Mammary epithelial cell (primary cell): ENCODE measurements around the gene CSNK2A2.

Experiments used
- EZH2 ChIP-seq: IDR thresholded peaks from 2 replicates; pipeline ENCODE4 v1.6.1; 2012; ENCODE audit warnings: low read length, inconsistent platforms, borderline replicate concordance
- TF ChIP-seq, protein P1 (sequence below), 2 donors: IDR thresholded peaks in 1 of 2; conservative IDR thresholded peaks in 1 of 2; 2 replicates each; pipeline ENCODE4 v1.5.1; 2011 to 2012; ENCODE audit warnings: inconsistent platforms in 2 of 2, low read length in 2 of 2, mild to moderate bottlenecking in 2 of 2, control low read depth in 1 of 2, low read depth in 1 of 2; ENCODE audit not compliant: insufficient read depth in 1 of 2; ENCODE audit errors: extremely low read depth in 1 of 2

DNA sequence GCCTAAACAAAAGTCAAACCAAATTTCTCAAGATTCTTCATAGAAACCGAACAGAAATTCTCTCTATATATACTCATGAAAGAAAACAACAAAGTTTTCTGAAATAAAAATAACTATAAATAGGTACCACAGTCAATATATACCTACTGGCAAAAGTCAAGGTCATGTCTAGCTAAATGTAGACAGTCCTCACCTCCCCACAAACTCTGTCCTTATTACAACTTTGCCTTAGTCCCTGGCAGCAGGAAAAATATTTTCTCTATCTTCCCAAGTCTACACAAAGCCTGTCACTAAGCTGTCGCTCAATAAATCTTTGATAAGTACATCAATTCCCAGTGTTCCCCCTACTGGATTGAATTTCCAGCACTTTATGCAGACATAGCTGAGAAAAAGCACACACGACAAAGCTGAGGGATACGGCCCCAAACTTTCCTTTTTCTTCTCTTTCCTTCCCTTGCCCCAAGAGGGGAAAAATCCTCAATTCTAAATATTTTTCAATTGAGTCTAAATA is 71.4 kb downstream of the CSNK2A2 start:
- no peak for TF ChIP-seq EZH2
- TF ChIP-seq, protein P1, sequence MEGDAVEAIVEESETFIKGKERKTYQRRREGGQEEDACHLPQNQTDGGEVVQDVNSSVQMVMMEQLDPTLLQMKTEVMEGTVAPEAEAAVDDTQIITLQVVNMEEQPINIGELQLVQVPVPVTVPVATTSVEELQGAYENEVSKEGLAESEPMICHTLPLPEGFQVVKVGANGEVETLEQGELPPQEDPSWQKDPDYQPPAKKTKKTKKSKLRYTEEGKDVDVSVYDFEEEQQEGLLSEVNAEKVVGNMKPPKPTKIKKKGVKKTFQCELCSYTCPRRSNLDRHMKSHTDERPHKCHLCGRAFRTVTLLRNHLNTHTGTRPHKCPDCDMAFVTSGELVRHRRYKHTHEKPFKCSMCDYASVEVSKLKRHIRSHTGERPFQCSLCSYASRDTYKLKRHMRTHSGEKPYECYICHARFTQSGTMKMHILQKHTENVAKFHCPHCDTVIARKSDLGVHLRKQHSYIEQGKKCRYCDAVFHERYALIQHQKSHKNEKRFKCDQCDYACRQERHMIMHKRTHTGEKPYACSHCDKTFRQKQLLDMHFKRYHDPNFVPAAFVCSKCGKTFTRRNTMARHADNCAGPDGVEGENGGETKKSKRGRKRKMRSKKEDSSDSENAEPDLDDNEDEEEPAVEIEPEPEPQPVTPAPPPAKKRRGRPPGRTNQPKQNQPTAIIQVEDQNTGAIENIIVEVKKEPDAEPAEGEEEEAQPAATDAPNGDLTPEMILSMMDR (conservative IDR thresholded peaks at IDR 0.05 in 1 of 2, IDR thresholded peaks at IDR 0.05 in 1 of 2; ENCODE audit: extremely low read depth in 1 of 2, insufficient read depth in 1 of 2, low read depth in 1 of 2, low read length in 2 of 2): no peak
